ENCODE results near the gene METTL26.

DNA sequence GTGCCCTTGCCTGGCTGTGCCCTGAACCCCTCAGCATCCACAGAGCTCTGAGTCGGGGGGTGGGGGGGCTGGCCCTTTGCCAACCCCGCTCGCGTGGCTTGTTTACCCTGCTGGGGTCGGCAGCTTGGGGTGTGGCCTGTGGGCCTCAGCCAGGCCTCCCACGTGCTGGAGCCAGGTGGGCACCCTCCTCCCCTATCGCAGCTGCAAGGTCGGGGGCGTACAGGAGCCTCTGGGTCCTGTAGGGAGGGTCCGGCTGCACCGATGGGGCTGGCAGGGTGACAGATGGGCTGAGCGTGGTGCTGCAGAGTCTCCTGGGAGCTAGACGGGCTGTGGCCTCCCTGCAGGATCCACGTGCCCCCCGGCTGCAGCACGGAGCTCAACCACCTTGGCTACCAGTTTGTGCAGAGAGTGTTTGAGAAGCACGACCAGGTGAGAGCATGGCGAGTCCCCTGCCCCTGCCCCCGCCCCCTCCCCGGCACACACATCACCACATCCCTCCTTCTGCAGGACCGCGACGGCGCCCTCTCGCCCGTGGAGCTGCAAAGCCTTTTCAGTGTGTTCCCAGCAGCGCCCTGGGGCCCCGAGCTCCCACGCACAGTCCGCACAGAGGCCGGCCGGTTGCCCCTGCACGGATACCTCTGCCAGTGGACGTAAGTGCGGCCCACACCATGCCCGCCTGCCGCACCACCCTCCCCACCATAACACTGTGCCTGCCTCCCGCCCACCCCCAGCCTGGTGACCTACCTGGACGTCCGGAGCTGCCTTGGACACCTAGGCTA, 35.4 kb upstream of the METTL26 start:
- TF ChIP-seq POLR2A (IDR thresholded peaks at IDR 0.05) (no peak), EP300 (IDR thresholded peaks at IDR 0.05) (no peak)
